H54 (cell line): ENCODE data around the gene ANAPC2.
A peak's percentile ranks its signal among the peaks of the same experiment; 100 is the strongest.

Source experiments
- DNase-seq: peaks from one replicate; pipeline ENCODE4 v3.0.0; 2011; ENCODE audit warnings: low spot score, mixed read lengths; ENCODE audit not compliant: insufficient read length
- FAIRE-seq: peaks from 3 replicates; lab custom pipeline; 2011; peaks lifted over from hg19 to GRCh38; lab: Jason Lieb, UNC
- POLR2A ChIP-seq: IDR thresholded peaks from 2 replicates; pipeline ENCODE4 v1.6.1; 2011; ENCODE audit warnings: low read depth, mild to moderate bottlenecking, low read length

ANAPC2 gene

DNA sequence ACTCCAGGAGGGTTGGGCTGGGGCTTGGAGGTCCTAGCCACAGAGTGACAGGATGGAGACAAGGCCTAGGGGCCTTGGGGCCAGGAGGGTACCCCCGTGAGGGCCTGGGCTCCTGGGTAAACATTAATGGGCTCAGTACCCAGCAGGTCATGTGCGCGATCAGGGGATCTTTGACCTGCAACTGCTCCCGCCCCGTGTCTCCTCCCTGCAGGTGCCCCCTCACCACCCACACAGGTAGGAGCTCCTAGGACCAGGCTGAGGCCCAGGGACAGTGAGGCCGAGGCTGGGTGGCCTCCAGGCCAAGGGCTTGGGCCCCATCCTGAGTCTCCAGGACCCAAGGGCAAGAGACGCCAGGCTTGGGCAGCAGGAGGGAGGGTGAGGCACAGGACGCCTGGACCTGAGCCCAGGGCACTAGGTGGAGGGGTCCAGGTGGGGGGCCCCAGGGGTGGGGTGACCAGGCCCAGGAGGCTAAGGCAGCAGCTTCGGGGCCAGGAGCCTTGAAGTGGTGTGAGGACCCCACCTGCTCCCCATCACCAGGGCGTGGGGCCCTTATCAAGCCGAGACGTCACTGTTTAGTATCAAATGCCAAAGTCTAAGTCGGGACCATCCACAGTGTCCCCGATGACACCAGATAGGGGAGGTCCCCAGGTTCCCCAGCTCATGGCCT lies 42.5 kb upstream of the ANAPC2 start, which contains the start of gene SLC34A3:
Gene SLC34A3, plus strand, starts transcription at position 197 of the 667 bp plus-strand sequence. CDS start 802 bp downstream, outside the sequence.
- TF ChIP-seq POLR2A, result no peak
- FAIRE-seq (no peak), DNase-seq (no peak)

DNA sequence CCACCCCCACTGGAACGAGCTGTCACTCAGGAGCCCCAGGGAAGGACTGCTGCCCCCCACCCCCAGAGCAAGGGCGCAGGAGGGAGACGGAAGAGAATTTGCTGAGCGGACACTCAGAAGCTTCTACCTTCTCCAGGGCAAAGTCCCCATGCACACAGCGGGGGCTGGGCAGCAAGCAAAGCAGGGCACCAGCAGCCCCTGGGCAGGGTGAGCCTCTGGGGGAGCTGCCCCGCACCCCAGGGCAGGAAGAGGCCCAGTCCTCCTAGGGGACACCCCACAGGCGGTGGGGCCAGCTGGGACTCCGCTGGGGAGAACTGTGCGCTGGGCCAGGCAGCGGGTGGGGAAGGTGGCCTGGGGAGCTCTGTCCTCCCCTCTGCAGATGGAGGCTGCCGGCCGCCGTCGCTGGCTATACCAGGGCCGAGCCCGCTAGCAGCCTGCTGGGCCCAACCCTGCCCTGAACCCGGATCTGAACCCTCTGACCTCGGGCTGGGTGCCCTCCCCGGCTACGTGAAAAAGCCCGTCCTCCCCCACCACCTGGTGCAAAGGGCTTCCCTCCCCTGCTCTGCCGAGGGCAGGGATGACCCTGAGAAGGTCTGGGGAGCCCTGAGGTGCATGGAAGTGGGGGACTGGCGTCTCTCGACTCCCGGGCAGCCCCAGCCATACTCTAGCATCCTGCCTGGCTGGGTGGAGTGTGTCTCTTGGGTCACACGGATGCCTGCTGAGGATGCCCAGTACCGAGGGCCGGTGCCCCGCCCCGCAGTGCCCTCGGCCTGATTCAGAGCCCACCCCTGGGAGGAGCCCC lies 41.7 kb upstream of the ANAPC2 start:
- DNase-seq (peak; percentile 69), FAIRE-seq (no peak)
- TF ChIP-seq POLR2A, result no peak

DNA sequence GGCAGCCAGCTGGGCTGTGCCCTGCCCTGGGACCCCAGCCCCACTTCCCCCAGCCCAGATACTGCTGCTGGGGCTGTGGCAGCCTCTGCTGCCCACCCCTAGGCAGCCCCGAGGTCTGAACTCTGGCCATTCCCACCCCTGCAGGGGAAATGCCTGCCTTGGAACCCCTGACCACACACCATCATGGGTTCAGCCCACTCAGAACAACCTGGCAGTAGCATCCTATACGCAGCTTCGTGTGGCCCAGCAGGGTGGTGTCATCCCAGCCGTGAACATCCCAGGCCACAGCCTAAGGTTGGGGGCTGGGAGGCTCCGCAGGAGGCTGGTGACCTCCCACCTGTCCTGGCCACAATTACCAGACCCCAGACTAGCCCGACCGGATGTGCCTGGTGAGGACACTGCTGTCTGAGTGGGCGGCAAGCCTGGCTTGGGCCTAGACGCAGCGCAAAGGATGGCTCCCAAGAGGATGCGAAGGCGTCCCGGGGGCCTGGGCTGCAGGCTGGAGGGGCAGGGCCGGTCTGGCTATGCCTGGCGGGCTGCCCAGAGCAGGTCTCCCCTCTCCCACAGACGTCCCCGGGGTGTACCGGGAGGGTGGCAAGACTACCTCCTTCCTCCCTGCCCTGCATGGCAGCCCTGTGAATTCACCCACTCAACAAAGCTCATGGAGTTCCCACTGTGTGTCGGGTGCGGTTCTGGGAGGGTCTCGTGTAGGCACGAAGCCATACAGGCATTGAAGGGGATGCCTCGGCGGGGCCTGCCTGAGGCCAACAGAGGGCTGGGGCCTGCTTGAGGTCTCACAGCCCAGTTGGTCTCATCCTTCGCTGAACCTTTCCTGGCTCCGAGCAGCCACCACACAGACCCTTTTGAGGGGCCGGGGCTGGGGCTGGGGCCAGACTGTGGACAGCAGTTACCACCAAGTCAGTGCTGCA lies 40.9 kb upstream of the ANAPC2 start:
- DNase-seq, result no peak
- TF ChIP-seq POLR2A, result 0 out of 2 replicates have a peak, but pooled peaks have one; percentile 15
- no peak for FAIRE-seq

DNA sequence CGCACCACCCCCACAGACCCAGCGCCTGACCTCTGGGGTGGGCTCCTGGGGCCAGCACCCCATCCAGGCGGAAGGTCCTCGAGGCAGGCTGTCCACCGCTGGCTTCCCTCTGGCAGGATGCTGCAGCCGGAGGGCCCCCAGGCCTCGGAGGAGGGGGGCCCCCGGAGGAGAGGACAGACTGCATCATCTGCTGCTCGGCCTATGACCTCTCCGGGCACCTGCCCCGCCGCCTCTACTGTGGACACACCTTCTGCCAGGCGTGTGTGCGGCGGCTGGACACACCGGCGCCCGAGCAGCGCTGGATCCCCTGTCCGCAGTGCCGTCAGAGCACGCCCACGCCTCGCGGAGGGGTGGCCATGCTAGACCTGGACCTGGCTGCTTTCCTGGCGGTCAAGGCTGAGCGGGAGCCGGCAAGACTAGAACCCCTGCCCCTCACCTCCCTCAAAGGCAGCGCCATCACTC lies 40.2 kb upstream of the ANAPC2 start:
- no peak for TF ChIP-seq POLR2A
- FAIRE-seq (no peak), DNase-seq (no peak)

DNA sequence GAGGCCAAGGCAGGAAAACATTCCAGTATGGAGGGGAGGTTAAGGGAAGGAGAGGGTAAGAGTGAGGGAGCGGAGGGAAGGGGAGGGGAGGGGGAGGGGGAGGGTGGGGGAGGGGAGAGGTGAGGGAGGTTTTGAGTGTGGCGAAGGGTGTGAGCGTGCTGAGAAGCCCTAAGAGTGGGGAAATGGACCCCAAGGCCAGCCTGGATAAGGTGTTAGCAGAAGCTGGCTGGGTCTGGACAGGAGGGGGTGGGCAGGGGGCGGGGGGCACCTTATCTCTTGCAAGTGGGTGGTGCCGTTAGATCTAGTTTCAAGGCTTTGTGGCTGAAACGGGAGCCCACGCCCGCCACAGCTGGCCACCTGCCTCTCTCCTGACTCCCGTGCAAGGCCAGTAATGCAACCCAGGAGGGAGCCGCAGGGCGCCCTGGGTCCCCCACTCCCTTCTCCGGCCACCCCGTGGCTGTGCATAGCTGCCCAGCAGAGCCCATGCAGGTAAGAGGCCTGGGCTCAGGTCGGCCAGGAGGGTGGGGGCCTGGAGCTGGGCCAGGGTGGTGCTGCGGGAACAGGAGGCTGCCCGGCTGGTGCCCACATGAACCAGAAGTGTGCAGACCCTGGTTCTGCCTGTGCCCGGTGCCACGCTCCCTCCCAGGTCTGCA lies 39.6 kb upstream of the ANAPC2 start:
- no peak for TF ChIP-seq POLR2A

DNA sequence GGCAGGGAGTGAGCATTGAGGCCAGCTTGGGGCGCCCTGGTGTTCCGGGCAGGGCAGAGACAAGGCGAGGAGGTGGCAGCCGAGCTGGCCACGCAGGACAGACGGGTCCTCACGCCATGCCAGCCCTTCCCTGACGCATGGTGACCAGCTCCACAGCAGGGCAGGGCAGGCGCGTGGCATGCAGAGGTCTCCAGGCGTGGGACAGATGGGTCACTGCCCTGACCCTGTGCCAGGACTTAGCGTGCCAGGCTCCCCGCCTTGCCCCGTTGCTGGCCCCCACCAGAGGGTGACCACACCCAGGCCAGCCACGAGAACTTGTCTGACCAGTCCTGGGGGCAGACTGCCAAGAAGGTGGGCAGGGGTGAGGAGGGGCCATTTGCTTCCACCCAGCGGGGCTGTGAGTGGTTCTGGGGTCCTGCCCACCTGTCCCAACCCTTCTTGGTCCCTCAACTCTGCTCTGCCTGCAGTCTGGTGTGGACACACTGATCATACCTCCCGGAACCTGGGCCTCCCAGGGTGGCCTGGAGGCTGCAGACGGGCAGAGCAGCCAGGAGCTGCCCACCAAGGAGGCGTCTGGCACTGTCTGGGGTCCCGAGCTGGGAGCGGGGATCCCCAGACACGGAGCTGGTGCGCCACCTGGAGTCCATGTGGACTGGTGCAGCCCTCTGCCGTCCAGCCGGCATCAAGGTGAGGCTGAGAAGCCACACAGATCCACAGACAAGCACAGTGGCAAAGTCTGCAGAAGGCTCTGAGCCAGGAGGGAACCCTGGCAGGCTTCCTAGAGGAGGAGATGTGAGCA lies 38.9 kb upstream of the ANAPC2 start, which contains the start of gene RNF224:
Gene RNF224, plus strand, starts transcription at position 449 of the 799 bp plus-strand sequence. CDS start 834 bp downstream, outside the sequence.
- TF ChIP-seq POLR2A, result no peak
- peak; percentile 98 for DNase-seq
- peak; percentile 80 for FAIRE-seq

More for the DNA sequence above, 39.6 kb upstream of the ANAPC2 start:
- FAIRE-seq (no peak), DNase-seq (no peak)

DNA sequence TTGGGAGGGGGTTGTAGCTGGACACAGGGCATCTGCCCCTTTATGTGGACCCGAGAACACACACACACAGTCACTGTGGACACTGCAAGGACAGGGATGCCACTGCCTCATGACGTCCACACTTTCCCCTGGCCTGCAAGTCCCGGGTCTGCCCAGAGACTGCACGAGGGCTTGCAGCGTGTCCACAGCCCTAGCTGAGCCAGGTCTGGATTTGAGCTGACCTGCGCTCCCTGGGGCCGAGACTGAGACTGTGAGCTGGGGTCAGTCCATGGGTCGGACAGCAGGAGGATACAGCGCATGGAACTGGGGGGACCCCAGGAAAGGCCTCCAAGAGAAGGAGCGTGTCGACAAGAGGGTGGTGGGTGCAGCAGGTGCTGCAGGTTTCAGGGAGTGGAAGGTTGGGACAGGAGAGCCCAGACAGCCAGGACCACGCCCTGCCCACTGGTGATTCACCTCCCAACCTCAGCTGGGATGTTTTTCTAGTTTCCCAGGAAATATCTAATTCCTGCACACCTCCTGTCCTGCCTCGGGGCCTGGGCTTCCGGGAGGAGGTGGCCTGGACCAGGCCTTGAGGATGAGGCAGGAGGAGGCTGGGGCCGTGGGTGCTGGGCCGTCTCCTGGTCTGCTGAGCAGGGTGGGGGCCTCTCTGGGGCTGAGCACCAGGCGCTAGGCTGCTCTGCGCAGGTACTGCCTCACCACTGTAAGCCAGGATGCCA lies 38.1 kb upstream of the ANAPC2 start:
- DNase-seq (peak; percentile 99), FAIRE-seq (peak; percentile 91)
- no peak for TF ChIP-seq POLR2A

DNA sequence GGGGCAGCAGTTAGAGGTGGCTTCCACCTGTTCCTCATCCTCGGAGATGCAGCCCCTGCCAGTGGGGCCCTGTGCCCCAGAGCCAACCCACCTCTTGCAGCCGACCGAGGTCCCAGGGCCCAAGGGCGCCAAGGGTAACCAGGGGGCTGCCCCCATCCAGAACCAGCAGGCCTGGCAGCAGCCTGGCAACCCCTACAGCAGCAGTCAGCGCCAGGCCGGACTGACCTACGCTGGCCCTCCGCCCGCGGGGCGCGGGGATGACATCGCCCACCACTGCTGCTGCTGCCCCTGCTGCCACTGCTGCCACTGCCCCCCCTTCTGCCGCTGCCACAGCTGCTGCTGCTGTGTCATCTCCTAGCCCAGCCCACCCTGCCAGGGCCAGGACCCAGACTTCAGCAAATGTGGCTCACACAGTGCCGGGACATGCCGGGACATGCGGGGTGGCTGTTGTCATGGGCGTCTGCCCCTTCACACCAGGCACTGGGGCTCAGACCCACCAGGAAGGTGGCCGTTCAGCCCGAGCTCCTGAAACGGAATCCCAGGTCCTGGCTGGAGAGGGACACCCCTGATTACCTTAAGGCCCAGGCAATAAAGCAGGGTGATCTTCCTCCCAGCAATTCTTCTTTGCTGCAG lies 37.5 kb upstream of the ANAPC2 start:
- FAIRE-seq, result no peak
- no peak for TF ChIP-seq POLR2A

DNA sequence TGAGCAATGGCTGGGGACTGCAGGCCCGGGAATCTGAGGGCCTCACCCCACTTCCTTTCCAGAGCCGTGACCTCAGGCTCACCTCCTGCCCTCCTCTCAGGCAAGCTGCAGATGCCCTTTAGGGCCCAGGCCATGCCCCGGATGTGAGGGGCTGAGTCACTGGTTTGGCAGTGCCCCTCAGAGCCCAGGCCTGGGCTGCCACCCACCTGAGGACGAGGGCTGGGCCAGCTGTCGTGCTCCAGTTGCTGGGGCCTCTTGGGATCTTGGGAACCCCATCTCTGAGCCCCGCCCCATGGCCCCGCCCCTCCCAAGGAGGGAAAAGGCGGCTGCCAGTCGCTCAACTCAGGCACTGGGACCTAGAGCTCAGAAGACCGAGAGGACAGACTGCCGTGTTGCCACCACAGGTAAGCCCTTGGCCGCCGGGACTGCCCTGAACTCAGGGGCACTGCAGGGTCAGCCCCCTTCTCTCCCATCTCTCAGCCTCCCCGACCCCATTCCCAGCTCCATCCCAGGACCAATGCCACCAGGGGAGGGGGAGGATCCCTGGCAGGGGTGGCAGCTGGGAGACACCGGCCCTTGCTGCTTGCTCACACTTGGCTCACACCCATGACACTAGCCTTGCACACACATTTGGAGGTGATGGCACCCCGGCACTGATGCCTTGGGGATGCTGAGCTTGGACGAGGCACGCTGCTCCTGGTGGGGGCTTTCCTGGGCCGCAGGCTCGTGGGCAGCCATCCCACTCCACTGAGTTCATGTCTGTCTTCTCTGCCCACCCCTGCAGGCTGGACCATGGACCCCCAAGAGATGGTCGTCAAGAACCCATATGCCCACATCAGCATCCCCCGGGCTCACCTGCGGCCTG lies 36.7 kb upstream of the ANAPC2 start, which contains the start of gene CYSRT1:
Gene CYSRT1, plus strand, starts transcription at position 345 of the 865 bp plus-strand sequence. Its CDS starts 448 bp downstream, at position 793.
- FAIRE-seq, result no peak
- no peak for DNase-seq
- TF ChIP-seq POLR2A, result no peak

More for the DNA sequence above, 37.5 kb upstream of the ANAPC2 start:
- no peak for DNase-seq
